ENCODE measurements around the gene SPEG. TPM values are rescaled to one million over a fixed set of nuclear protein-coding genes. Genes with fewer than 3 reads are reported as not detected.
A peak's percentile ranks its signal among the peaks of the same experiment; 100 is the strongest.

The SPEG gene
- total RNA-seq, 2 donors from 2014 or later = 30.7 to 53.4 TPM

DNA sequence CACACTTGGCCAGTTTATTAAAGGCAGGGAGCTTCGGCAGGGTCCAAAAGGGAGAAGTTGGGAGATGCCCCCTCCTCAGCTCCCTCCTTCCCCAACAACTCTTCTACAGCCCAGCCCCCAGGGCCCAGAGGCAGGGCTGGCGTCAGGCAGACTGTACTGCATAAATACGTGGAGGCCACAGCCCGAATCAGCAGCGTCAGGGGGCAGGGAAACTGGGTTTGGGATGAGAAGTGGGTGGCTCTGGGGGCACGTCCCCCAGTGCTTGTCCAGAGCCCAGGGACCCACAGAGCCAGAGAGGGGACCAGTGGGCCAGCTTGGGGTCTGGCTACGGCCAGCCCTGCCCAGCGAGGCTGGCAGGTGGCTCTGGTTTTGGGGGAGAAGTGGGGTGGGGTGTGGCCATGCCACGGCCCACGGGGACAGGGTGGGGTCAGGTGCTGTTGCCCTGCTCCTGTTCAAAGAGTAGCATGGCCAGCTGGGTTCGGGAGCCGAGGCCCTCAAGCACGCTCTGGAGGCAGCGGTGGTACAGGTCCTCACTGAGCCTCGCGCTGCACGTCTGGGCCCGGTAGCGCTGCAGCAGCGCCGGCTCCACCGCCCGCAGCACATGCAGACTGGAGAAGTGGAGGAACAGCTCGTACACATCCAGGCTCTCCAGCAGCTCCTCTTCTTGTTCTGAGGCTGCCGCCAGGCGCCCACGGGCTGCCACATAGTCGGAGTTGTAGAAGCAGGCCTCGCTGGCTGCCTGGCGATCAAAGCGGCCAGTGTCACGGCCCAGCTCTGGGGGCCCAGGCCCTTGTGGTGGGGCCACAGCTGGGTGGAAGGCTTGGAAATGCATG lies 104.5 kb downstream of the SPEG start:
- peaks cover 7% of the 10 kb centered on the region for H3K4me1 ChIP-seq (replicated peaks)
- no peaks in the 10 kb centered on the region for H3K9me3 ChIP-seq
- intact Hi-C loops (cut with DNase I) = loop anchor here (10.0 kb wide), 1 partner anchor 244 kb away; no protein-coding TSS in a partner anchor
- no peaks in the 10 kb centered on the region for H3K27me3 ChIP-seq (replicated peaks; ENCODE audit: insufficient read depth)
- DNase-seq (ENCODE audit: low spot score) = no peak
- 71% methylated on average over 32 of the region's 32 CpGs for WGBS
- TF ChIP-seq POLR2A (IDR thresholded peaks at IDR 0.05) = no peak
- TF ChIP-seq, protein P1, sequence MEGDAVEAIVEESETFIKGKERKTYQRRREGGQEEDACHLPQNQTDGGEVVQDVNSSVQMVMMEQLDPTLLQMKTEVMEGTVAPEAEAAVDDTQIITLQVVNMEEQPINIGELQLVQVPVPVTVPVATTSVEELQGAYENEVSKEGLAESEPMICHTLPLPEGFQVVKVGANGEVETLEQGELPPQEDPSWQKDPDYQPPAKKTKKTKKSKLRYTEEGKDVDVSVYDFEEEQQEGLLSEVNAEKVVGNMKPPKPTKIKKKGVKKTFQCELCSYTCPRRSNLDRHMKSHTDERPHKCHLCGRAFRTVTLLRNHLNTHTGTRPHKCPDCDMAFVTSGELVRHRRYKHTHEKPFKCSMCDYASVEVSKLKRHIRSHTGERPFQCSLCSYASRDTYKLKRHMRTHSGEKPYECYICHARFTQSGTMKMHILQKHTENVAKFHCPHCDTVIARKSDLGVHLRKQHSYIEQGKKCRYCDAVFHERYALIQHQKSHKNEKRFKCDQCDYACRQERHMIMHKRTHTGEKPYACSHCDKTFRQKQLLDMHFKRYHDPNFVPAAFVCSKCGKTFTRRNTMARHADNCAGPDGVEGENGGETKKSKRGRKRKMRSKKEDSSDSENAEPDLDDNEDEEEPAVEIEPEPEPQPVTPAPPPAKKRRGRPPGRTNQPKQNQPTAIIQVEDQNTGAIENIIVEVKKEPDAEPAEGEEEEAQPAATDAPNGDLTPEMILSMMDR (IDR thresholded peaks at IDR 0.05) = no peak
- TF ChIP-seq POLR2AphosphoS5 (IDR thresholded peaks at IDR 0.05) = no peak
- H3K36me3 ChIP-seq = peaks cover 4 to 7% of the 10 kb centered on the region in 2 donors
- H3K27ac ChIP-seq = no peak overlapping the region
- no peak overlapping the region for H3K4me3 ChIP-seq

DNA sequence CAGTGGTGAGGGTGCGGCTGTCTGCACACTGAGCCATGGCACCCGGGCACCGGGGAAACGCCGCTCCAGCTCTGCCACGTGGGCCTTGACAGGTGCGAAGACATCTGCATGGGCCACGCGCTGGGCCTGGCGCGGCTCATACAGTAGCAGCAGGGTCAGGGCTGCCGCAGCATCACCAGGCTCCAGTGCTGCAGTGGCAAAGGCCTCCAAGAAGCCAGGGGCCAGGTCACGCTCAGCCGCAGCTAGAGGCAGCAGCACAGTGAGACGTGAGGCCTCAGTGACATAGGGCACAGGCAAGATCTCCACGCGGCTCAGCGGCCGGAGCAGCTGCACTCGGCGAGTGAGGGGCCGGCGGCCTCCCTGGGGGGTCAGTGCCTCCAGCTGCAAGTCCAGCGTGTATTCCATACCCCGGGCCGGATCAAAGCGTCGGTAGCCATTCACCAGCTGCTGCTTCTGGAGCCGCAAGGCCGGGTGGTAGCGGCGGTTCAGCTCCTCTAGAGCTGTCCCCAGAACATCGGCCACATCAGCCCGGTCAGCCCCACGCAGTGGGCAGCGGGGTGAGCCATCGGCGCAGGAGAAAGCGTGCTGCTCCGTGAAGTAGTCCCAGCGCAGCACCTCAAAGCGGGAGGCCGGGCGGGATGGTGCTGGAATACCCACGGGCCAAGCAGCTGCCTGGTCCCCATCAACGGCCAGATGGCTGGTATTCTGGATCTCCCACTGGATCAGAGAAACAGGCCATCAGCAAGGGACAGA lies 105.5 kb downstream of the SPEG start:
- intact Hi-C loops (cut with DNase I) = loop anchor here (5.0 to 10.0 kb wide), 2 partner anchors 57 to 245 kb away; partner anchors contain the start of gene STK11IP
- H3K9me3 ChIP-seq = no peaks in the 10 kb centered on the region
- no peak overlapping the region for H3K27ac ChIP-seq
- H3K36me3 ChIP-seq = peaks cover 4 to 7% of the 10 kb centered on the region in 2 donors
- peaks cover 11% of the 10 kb centered on the region for H3K4me1 ChIP-seq (replicated peaks)
- TF ChIP-seq, protein P1 (IDR thresholded peaks at IDR 0.05) = no peak
- TF ChIP-seq POLR2AphosphoS5 (IDR thresholded peaks at IDR 0.05) = no peak
- no peak overlapping the region for H3K4me3 ChIP-seq
- H3K27me3 ChIP-seq (replicated peaks; ENCODE audit: insufficient read depth) = no peaks in the 10 kb centered on the region
- 91% methylated on average over 38 of the region's 46 CpGs for WGBS
- DNase-seq (ENCODE audit: low spot score) = no peak

DNA sequence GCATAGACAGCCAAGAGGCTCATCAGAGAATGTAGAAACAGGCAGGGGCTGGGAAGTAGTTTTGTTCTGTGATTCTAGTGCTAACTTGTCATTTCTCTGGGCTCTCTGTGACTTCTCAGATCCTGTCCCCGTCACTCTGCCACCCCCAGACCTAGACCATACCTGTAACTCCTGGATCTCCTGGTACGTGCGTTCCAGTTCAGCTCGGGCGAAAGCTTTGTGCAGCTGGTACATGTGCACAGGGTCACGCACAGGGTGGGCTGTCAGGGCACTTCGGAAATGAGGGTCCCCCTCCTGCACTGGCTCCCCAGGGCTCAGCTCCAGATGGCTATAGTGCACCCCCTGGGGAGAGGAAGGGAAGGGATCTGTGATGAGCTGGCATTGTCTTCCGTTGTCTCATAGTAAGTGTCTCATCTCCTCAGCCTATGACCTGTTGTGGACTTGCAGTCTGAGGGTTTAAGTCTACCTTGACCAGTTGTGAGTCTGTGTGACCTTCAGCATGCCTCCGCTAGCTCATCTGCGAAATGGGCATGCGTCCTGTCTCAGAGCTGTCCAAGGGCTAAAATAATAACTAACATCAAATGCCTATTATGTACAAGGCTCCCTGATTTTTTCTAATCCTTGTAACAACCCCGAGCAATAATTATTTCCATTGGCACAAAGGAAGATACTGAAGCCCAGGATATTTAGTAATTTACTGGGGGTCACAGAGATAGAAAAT lies 106.3 kb downstream of the SPEG start:
- H3K4me1 ChIP-seq (replicated peaks) = peaks cover 11% of the 10 kb centered on the region
- no peaks in the 10 kb centered on the region for H3K9me3 ChIP-seq
- H3K27me3 ChIP-seq (replicated peaks; ENCODE audit: insufficient read depth) = no peaks in the 10 kb centered on the region
- WGBS = 92% methylated on average over 12 of the region's 12 CpGs
- H3K4me3 ChIP-seq = no peak overlapping the region
- H3K27ac ChIP-seq = no peak overlapping the region
- H3K36me3 ChIP-seq = peaks cover 4 to 7% of the 10 kb centered on the region in 2 donors
- TF ChIP-seq POLR2A (IDR thresholded peaks at IDR 0.05) (no peak), POLR2AphosphoS5 (IDR thresholded peaks at IDR 0.05) (no peak)
- TF ChIP-seq, protein P1 (IDR thresholded peaks at IDR 0.05) = no peak
- no peak for DNase-seq (ENCODE audit: low spot score)
- intact Hi-C loops (cut with DNase I) = loop anchor here (5.0 kb wide), 1 partner anchor 56 kb away; the partner anchor contains the start of gene STK11IP

DNA sequence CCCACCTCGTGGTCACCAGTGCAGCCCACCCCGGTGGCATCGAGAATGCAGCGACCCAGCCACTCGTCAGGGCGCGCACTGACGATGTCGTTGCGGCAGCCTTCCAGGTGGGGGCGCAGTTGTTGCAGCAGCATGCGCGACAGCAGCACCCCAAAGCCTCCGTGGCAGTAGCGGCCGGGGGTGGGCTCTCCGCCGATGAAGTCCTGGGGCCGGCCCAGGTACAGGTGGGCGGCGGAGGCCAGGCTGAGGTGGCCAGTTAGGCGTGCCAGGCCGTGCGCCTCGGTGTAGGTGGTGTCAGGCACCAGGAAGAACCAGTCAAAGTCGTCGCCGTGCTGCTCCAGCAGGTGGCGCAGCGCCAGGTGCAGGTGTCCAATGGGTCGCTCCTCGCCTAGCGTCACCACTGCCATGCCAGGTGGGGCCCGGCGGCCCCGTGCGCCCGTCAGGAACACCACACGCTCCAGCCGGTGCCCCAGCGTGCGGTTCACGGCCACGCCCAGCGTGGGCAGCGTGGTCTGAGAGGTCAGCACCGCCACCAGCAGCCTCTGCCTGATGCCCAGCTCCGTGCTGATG lies 107.1 kb downstream of the SPEG start:
- peak; percentile 80 for DNase-seq (ENCODE audit: low spot score)
- Histone ChIP-seq H3K9me3 (no peaks in the 10 kb centered on the region), H3K27me3 (replicated peaks; ENCODE audit: insufficient read depth) (no peaks in the 10 kb centered on the region), H3K36me3 (peaks cover 4 to 7% of the 10 kb centered on the region in 2 donors), H3K4me1 (replicated peaks) (peaks cover 11% of the 10 kb centered on the region), H3K4me3 (peak overlapping the region in 1 of 2 donors; percentile 79), H3K27ac (peak overlapping the region in 1 of 2 donors; percentile 94)
- WGBS = 10% methylated on average over 47 of the region's 48 CpGs
- intact Hi-C loops (cut with DNase I) = loop anchor here (1.0 to 5.0 kb wide), 3 partner anchors 56 to 147 kb away; partner anchors contain the start of gene STK11IP
- no peak for TF ChIP-seq POLR2A (IDR thresholded peaks at IDR 0.05)
- TF ChIP-seq, protein P1 (IDR thresholded peaks at IDR 0.05) = peak; percentile 89 to 99 (median 94)
- TF ChIP-seq POLR2AphosphoS5 (IDR thresholded peaks at IDR 0.05) = peak; percentile 56

All from prostate gland (tissue), 2 donors.